NAMALWA (cell line): Measurements from ENCODE around the gene TIPARP.
"Not testable (repeated sequence)": the region's sequence is repeated elsewhere in the genome, so short reads cannot be mapped to it uniquely, and the experiment has no call there.

ENCODE experiments used
- DNase-seq: peaks from one replicate; pipeline ENCODE4 v3.0.0-alpha.2; 2015; ENCODE audit warnings: low spot score

TIPARP gene

GRCh38 chr3:156711944-156712343 lies 37.6 kb downstream of the TIPARP start:
- DNase-seq, result not testable (repeated sequence)

DNA sequence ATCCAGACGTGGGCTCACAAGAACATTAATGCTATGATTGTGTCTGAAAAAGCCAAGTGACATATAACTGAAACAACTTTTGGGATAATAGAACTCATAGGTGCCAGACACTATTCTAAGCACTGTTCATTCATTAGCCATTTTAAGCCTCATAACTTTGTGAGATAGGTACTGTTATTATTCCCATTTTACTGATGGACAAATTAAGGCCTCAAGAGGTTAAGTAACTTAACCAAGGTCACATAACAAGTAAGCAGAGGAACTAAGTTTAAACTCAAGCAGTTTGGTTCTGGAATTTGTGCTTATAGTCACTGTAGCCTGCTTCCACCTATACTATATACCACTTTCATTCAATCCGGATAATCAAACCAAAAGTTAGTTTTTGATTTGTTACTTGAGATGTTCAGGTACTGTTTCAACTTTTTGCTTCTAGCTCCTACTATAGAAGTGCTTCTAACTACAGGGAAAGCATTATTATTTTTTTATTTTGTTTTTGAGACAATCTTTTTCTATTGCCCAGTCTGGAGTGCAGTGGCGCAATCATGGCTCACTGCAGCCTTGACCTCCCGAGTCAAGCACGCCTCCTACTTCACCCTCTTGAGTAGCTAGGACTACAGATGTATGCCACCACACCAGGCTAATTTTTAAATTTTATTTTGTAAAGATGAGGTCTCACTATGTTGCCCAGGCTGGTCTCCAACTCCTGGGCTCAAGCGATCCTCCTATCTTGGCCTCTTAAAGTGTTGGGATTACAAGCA lies 41.9 kb downstream of the TIPARP start:
- no peak for DNase-seq

DNA sequence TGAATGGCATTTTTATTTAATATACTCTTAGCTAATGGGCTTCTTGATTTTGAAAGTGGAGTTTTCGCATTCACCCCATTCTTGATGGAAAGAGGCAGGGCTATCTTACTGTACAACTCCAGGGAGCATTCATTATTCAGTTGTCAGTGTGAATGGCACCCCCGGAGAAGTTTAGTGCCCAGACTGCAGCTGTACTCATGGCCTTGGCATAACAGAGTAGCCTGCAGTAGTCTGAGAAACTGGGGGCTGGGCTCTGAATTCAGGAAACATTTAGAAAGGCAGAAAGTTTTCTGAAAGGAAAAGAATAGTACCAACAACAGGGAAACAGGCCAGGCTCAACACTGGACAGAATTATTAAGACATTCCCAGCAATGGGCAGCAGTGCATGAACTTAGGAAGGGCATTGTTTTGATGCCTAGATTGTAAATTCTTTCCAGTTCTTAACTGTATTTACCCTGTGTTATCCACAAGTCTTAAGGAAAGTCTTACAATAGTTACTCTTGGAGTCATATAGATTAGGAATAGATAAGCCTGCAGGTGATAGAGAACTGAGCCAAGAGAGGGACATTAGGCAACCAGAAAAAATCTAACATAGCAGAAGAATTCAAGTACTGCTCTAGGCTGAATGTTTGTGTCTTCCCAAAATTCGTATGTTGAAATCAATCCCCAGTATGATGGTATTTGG lies 44.4 kb downstream of the TIPARP start:
- no peak for DNase-seq

- no peak for DNase-seq
These were observed 46.4 kb downstream of the TIPARP start for GRCh38 chr3:156720826-156721225.

DNA sequence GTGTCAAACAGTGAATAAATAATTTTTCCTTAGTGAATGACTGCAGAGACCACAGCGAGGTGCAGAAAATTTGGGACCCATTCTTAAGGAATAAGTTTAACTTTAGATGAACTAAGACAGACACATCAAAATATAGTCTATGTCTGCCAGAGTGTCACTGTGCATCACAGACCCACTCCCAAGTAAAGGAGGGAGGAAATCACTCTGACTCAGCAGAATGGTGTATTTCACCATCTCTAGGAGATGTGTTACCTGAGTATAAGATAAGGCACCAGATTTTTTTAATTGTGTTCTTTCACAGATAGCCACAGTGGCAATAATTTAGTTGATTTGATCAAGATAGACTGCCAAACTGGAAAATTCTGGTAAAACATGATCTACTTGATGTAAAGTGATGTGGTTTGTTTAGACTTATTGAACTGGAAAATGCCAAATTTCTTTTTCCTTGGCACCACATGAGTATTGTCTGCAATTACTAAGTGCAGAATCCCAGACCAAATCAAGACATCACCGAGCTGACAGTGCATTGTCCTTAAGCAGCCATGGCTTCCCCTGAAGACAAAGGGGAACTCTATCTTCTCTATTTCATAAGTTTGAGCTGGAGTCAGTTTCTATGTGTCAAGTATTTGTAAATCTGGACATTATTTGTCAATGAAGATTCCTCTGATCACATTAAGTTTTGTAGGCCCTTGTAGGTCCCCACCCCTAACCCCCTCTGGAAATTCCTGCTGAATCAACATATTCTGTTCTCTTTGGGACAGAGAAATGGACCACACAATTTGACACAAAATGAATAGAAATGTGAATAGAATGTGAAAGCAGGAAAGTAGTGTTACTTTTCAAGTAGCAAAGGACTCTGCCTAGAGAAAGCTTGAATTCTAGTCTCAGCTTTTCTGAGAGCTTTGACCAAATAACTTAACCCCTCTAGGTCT lies 47.6 kb downstream of the TIPARP start:
- DNase-seq, result no peak

- no peak for DNase-seq
These were observed 48.8 kb downstream of the TIPARP start for GRCh38 chr3:156723182-156723619.

GRCh38 chr3:156725682-156726081 lies 51.3 kb downstream of the TIPARP start:
- DNase-seq, result no peak

DNA sequence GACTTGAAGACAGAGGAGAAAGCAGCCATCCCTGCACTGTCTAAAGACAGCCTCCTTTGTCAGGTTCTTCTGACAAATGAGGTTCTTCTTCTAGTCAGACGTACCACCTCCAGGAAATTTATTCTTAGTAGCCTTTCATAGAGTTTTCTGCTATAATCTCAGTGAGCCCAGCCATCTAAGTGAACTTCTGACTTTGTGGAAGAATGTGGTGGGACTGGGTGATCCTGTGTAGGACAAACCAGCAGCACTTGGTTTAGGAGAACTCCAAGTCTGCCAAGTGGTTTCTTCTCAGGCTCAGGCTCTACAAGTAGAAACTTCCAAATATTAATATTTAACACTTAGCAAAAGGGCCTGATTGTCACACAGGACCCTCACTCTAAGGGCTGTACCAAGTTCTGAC lies 52.1 kb downstream of the TIPARP start:
- no peak for DNase-seq

DNA sequence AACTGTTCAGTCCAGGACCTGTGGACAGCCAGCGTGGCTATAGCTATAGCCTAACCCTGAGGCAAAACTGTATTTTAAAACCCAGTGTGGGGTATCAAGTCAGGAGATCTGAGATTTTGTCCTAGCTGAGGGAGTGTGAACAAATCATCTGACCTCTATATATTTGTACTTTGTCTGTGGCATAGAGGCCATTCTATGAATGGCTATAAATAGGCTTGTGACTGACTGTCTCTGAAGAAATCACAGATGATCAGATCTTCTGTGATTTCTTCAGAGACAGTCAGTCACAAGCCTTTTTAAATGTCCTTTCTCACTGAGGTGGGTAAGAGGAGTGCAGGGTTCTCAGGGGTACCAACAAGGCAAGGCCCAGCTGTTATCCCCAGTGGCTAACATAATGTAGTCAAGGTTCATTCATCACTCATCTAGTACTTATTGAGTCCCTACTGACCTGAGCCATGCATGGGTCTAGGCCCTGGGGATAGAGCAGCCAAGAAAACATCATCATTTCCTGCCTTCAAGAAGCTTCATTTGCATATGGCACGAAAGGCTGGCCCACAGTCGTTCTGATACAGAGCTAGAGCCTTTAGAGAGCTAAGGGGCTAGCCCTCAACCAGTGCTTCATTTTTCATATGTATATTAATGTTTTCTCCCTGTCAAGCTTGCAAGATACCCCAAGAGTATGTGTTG lies 53.3 kb downstream of the TIPARP start:
- DNase-seq, result peak; percentile 35

GRCh38 chr3:156728267-156728985 lies 54.0 kb downstream of the TIPARP start:
- DNase-seq, result no peak

DNA sequence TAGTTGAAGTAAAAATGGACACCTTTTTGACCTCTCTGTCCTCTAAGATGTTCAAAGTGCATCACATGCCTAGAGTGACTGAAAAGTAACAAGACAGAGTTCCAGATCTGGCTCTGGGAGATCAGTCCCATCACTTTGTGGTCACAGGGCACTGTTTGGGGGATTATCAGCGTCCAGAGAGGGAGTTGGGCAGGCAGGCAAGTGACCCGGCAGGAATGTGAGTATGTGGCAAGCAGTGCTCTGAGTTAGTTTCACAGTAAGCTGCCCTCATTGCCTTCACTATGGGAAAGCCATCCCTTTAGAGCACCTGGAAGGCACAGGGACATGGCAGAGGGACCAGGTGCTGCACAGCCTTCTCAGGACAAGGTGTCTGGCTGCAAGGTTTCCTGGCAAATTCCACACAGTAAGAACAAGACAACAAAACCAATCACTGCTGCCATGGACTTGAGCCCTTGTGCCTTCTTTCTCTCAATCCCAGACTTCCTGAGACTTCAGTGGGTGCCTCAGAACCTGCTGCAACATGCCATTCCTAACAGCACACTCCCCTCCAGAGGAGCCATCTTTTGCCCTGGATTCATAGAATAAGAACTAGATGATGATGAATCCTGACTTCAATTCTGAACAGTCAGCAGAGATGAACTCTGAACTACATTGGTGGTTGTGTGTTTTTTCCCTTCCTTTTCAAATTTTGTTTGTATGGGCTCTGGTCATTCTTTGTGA lies 55.2 kb downstream of the TIPARP start:
- no peak for DNase-seq

DNA sequence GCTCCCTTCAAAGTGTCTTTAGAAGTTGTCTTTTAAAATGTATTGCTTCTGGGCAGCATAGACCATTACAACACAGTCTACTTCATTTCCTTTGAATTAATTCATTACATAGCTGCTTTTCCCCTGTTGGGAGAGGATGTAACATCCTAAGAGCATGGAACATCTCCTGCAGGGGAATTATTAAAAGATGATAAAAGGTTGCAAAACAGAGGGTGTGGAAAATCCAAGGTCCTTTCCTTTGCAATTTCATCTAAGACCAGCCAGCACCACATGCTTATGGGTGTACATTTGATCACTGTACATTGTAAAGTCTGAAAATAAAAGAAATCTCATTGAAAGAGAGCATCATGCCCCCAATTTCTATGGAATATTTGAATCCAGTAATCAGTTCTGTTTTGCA lies 57.4 kb downstream of the TIPARP start:
- DNase-seq, result no peak

GRCh38 chr3:156732261-156732660 lies 57.9 kb downstream of the TIPARP start:
- DNase-seq, result no peak

GRCh38 chr3:156732715-156733421 lies 58.5 kb downstream of the TIPARP start:
- DNase-seq, result no peak

GRCh38 chr3:156734661-156735060 lies 60.3 kb downstream of the TIPARP start:
- not testable (repeated sequence) for DNase-seq

GRCh38 chr3:156735471-156735870 lies 61.1 kb downstream of the TIPARP start:
- DNase-seq, result no peak

GRCh38 chr3:156737049-156737448 lies 62.7 kb downstream of the TIPARP start:
- DNase-seq, result not testable (repeated sequence)

- DNase-seq, result no peak
These were observed 63.9 kb downstream of the TIPARP start for GRCh38 chr3:156738251-156738650.

- no peak for DNase-seq
These were observed 65.6 kb downstream of the TIPARP start for GRCh38 chr3:156739976-156740375.

DNA sequence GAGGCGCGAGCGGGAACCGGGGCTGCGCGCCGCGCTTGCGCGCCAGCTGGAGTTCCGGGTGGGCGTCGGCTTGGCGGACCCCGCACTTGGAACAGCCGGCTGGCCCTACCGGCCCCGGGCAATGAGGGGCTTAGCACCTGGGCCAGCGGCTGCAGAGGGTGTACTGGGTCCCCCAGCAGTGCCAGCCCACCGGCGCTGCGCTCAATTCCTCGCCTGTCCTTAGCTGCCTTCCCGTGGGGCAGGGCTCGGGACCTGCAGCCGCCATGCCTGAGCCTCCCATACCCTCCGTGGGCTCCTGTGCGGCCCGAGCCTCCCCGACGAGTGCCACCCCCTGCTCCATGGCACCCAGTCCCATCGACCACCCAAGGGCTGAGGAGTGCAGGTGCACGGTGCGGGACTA lies 66.2 kb downstream of the TIPARP start:
- DNase-seq, result not testable (repeated sequence)
